ENCODE measurements around the gene COL26A1.
"Not testable (repeated sequence)": the region's sequence is repeated elsewhere in the genome, so short reads cannot be mapped to it uniquely, and the experiment has no call there.

Gene COL26A1

GRCh38 chr7:101402081-101402779 lies 39.6 kb downstream of the COL26A1 start:
- DNase-seq (ENCODE audit: low read depth), result no peak

- DNase-seq (ENCODE audit: low read depth), result no peak
Measured at GRCh38 chr7:101402835-101403234, 40.2 kb downstream of the COL26A1 start.

DNA sequence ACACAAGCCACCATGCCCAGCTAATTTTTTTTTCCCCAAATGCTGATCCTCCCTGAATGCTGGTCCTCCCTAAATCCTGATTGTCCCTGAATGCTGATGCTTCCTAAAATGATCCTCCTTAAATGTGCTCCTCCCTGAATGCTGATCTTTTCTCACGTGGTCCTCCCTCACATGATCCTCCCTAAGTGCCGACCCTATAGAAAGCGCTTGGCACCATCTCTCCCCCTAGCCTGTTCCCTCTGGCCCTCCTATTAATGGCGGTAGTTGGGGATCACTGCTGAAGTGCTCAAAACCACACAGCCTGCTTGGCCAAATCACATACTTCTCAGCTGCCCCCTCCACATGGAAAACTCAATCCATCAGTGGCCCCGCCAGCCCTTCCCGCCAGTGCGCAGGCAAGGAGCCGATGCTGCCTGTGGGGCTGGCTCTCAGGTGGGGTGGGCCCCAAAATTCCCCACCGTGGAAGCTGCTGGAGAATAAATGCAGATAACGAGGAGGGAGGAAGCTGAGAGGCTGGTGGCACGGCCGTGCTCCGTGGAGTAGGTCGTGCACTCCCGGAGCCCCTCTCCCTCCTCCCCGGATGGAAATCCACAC lies 42.9 kb downstream of the COL26A1 start:
- DNase-seq (ENCODE audit: low read depth), result no peak

DNA sequence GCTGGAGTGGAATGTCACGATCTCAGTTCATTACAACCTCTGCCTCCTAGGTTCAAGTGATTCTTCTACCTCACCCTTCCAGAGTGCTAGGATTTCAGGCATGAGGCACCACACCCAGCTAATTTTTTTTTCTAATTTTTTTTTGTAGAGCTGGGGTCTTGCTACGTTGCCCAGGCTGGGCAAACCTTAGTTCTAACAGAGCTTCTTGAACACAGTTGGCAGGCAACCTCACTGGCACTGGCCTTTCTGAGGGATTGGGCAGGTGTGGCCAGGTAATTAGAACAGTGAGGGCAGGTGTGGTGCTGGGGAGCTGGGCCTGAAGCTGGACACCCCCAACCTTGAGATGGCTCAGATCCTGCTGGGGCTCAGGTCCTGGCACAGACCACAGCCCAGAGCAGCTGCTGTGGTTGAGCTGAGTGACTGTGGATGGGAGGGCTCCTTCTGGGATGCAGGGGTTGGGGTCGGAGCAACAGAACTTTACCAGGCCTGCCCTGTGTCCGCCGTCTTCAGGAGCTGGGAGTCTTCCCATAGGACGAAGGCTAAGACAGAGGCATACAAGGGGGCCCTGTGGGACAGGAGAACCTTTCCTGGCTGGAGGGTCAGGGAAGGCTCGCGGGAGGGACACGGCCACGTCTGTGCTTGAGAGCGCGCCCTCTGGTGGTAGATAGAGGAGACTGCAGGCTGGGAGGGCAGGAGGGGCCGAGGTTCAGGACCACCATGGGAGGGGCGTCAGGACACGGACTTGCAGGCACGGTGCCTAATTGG lies 48.2 kb downstream of the COL26A1 start:
- DNase-seq (ENCODE audit: low read depth), result no peak

GRCh38 chr7:101411508-101411874 lies 48.8 kb downstream of the COL26A1 start:
- DNase-seq (ENCODE audit: low read depth), result no peak

DNA sequence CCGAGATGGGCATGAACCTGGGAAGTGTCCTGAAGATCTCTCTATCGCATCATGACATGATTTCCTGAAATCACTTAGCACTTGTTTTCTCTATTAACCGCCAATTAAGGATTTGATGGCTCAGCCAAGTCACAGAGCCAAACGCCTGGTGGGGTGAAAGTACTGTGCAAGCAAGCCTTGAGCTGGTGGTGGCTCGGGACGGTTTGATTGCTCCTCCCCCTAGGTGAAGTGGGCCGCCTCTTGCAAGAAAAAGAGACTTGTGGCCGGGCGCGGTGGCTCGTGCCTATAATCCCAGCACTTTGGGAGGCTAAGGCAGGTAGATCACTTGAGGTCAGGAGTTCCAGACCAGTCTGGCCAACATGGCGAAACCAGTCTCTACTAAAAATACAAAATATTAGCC lies 50.3 kb downstream of the COL26A1 start:
- no peak for DNase-seq (ENCODE audit: low read depth)

GRCh38 chr7:101418694-101419093 lies 56.0 kb downstream of the COL26A1 start:
- no peak for DNase-seq (ENCODE audit: low read depth)

DNA sequence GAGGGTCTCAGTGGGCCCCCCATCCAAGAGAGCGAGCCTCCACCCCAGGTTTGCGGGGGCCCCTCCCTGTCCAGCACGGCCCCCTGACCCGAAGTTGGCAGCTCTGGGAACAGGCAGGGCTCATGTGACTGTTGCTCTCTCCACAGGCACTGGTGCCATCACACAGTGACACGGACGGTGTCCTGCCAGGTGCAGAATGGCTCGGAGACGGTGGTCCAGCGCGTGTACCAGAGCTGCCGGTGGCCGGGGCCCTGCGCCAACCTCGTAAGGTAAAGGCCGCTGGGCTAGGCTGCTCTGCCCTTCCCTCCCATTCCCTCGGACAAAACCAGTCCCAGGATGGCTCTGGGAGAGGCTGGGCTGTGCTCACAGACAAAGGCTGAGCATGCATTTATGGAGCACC lies 57.2 kb downstream of the COL26A1 start:
- no peak for DNase-seq (ENCODE audit: low read depth)

DNA sequence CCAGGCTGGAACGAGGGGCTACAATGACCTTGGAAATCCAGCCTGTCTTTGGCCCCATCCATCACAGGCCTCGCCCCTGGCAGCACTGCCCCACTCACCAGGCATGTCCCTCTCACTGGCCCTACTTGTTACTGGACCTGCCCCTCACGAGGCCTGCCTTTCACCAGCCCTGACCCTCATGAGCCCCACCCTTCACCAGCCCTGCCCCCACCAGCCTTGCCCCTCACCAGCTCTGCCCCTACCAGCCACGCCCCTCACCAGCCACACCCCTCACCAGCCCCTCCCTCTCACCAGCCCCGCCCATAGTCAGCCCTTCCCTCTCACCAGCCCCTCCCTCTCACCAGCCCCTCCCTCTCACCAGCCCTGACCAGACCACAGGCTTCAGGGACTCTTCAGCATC lies 57.8 kb downstream of the COL26A1 start:
- no peak for DNase-seq (ENCODE audit: low read depth)

- DNase-seq (ENCODE audit: low read depth), result no peak
Measured at GRCh38 chr7:101422356-101423195, 59.9 kb downstream of the COL26A1 start.

GRCh38 chr7:101426303-101427011 lies 63.8 kb downstream of the COL26A1 start:
- no peak for DNase-seq (ENCODE audit: low read depth)

GRCh38 chr7:101428093-101428866 lies 65.6 kb downstream of the COL26A1 start:
- DNase-seq (ENCODE audit: low read depth), result no peak

DNA sequence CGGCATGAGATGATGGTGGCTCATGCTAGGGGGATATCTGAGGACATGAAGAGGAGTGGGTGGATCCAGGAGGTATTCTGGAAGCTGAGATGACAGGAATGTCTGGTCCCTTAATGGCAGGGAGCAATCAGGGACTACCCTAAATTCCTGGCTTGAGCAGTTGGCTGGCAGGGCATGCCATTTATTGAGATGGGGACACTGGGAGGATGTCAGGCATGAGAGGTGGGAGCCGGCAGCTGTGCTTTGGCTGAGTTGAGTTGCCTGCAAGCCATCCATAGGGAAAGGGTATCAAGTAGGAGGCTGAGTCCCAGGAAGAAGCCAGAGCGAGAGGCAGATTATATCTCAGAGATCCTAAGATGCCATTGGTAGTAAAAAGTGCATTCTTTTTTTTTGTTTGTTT lies 69.6 kb downstream of the COL26A1 start:
- no peak for DNase-seq (ENCODE audit: low read depth)

DNA sequence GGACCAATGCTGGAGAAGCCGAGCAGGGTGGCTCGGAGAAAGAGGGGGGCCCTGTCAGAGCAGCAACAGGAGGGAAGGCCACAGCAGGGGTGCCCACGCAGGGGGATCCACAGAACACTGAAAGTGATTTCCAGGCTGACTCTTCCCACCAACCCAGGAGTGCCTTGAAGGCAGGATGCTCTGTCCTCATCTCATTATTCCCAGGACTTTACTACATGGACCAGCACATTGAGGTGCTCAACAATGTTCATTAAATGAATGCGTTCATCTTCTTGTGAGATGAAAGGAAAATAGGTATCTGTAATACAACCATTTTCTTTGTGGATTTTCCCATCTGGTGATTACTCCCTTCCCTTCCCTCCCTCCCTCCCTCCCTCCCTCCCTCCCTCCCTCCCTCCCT lies 71.0 kb downstream of the COL26A1 start:
- no peak for DNase-seq (ENCODE audit: low read depth)

DNA sequence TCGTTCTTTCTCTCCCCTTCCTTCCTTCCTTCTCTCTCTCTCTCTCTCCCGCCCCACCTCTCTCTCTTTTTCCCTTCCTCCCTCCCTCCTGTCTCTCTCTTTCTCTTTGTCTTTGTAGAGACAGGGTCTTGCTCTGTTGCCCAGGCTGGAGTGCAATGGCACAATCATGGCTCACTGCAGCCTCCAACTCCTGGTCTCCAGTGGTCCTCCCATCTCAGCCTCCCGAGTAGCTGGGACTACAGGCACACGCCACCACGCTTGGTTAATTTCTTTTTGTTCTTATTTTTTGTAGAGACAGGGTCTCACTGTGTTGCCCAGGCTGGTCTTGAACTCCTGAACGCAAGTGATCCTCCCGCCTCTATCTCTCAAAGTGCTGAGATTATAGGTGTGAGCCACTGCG lies 71.5 kb downstream of the COL26A1 start:
- not testable (repeated sequence) for DNase-seq (ENCODE audit: low read depth)

DNA sequence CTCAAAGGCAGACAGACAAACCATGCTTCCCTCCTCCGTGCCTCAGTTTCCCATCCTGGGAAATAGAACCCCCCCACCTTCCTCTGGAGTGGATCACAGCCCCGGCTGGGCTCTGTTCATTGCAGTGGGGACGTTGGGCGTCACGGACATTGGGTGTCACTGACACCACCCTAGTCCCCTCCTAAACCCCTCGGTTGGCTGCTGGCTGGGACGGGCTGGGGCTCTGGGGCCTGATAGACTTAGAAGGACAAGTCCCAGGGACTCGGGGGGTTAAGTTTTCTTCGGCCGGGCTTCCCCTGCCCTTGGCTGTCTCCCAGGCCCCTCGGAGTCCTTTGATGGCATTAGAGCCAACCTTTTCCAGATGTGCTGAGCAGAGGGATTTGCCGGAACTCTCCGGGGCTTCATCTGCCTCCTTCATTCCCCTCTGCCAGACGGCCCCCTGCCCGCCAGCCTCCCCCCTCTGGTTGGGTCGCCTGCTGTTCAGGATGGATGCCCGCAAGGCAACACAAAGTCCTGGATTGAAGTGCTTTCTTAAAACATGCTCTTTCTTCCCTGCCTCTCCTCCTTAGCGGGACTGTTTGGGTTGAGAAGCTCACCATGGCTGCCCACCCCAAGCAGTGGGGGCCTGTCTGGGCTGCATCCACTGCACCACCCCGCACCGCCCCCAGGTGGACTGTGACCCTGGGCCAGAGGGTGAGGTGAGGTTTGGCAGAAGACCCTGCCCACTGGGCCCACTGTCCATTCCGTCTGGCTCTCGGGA lies 73.0 kb downstream of the COL26A1 start:
- no peak for DNase-seq (ENCODE audit: low read depth)

DNA sequence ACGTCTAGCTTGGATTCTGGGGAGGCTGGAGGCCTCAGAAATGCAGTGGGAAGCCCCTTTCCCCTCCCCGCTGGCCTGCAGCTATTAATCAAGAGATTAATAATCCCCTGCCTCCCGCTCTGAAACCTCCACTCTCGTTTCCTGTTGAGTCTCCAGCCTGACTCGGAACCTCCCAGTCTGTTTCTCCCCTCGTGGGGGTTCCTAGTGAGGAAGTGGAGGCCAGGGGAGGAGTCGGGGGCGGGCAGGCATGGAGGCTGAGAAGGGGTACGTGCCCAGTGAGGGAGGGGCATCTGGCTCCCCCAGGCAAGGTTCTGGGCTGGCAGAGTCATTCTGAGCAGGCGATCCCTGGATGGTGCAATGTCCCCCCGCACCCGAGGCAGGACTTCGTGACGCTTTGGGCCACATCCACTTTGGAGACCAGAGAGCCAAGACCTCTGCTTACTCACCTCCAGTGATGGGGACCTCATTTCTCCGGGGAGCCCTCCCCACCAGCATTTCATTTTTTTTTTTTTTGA lies 73.6 kb downstream of the COL26A1 start:
- DNase-seq (ENCODE audit: low read depth), result no peak

- no peak for DNase-seq (ENCODE audit: low read depth)
Measured at GRCh38 chr7:101436857-101437576, 74.3 kb downstream of the COL26A1 start.

DNA sequence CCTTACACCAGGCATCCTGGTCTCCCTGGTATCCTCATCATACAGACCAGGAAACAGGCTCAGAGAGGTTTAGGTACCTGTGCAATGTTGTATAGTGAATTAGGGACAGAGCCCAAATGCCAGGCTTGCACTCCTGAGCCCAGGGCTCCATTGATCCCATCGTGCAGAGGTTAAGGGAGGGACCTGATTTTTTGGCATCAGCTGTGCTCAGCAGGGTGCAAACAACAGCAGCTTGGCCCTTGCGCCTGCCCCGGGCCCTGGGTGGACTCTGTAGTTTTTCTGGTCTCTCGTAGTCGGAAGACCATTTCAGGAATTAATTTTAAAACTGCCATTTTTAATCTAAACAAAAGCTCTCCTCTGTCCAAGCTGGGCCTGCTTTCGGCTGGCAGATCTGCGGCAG lies 79.2 kb downstream of the COL26A1 start:
- DNase-seq (ENCODE audit: low read depth), result no peak
